ENCODE results near the gene SOX8.
"Not testable (repeated sequence)": the region's sequence is repeated elsewhere in the genome, so short reads cannot be mapped to it uniquely, and the experiment has no call there.

SOX8 gene

GRCh38 chr16:981695-982144, at the start of gene SOX8:
SOX8 (plus strand) TSS chr16:981770; CDS start chr16:981923, 153 bp downstream.
- DNase-seq (ENCODE audit: low read depth in 2 of 2, low spot score in 1 of 2): no peak

DNA sequence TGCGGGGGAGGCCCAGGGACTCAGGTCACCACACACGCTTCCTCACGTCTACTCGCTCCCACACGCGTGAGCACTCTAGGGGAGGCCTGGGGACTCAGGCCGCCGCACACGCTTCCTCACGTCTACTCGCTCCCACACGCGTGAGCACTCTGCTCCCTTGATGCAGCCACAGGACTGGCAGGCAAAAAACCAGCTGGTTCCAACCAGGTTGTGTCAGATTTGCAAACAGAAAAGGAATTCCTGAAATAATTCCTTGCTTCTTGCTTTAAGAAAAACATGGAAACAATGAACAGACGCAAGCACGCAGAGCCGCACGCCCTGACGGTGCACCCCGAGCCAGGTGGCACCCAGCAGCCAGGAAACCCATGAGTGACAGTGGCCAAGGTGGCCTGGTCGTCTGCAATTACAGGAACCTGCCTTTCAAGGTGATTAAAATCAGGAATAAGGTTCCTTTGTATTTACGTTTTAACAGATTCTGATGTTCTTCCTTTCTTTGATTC, 48.7 kb upstream of the SOX8 start:
- no peak for DNase-seq (ENCODE audit: low read depth in 2 of 2, low spot score in 1 of 2)

DNA sequence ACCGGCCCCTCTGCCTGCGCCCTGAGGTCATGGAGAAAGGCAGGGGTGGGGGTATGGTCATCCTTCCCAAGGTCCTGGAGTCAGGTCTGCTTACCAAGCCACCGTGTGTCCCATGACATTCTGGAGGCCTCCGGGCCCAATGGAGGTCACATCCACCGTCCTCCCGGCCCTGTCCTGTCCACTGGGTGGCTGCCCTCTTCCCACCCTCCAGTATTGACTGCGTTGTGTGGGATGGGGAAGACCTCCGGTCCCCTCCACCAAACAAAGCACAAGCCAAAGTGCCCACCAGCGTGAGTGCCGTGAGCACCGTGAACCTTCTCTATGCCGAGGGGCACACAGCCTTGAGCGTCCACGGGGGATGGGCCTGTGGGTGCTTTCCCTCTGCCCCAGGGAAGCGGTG, 48.0 kb upstream of the SOX8 start:
- DNase-seq (ENCODE audit: low read depth in 2 of 2, low spot score in 1 of 2): no peak

- DNase-seq (ENCODE audit: low read depth in 2 of 2, low spot score in 1 of 2): no peak
Measured at GRCh38 chr16:934178-934577, 47.4 kb upstream of the SOX8 start.

DNA sequence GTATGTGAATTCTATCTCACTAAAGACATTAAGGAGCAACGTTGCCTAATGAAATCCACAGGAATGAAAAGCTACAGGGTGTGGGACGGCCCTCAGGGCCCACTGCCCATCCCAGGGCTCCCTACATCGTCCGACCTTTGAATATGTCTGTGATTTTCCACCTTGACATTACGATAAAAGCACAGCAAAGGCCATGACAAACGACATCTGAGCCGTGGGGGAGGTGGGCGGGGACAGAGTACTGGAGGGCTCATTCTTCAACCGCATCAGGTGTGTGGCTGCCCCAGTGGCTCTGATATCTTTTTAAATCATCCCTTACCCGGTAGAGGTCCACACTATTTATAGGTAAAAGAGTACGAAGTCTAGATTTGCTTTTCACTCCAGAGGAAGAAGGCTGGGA, 45.9 kb upstream of the SOX8 start:
- no peak for DNase-seq (ENCODE audit: low read depth in 2 of 2, low spot score in 1 of 2)

DNA sequence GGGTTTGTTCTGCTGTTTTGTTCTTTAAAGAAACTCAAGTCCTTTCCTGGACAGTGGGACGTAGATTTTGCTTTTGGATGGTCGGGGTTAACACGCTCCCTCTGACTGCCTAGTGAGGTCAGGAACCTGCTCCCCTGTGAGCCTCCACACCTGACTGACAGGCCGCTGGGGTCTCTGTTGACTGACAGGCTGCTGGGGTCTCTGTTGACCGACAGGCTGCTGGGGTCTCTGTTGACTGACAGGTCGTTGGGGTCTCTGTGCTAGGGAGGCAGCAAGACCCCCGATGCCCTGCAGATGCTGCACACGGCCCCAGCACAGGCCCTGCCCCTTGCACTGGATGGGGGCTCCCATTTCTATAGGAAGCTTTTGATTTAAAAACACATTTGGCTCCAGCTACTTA, 44.3 kb upstream of the SOX8 start:
- no peak for DNase-seq (ENCODE audit: low read depth in 2 of 2, low spot score in 1 of 2)

DNA sequence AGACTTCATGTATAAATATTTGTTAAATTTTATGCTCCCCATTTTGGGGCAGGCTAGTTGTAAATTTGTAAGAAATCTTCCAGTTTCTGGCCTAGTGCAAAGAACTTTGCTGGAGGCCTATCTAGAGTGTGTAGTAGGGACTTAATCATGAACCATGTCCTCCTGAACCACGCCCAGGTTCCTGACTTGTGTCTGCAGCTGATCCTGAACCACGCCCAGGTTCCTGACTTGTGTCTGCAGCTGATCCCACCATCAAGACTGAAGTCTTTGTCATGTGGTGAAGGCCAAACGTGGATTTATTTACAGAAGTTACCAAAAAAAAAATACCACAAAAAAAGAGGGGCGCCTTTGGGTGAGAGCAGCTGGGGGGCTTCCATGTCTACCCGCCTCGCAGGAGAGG, 43.8 kb upstream of the SOX8 start:
- no peak for DNase-seq (ENCODE audit: low read depth in 2 of 2, low spot score in 1 of 2)

DNA sequence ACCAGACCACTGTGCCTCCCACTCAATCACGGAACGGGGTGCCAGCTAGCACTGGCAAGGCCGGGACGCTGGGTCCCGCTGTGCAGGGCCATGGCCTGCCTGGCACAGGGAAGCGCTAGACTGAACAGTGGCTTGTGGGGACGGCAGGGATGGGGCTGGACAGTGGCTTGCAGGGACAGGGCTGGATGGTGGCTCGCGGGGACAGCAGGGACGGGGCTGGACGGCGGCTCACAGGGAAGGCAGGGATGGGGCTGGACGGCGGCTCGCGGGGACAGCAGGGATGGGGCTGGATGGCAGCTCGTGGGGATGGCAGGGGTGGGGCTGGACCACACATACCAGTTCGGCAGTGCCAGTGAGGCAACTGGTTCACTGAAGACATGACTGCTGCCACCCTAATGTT, 43.4 kb upstream of the SOX8 start:
- DNase-seq (ENCODE audit: low read depth in 2 of 2, low spot score in 1 of 2): no peak

- no peak for DNase-seq (ENCODE audit: low read depth in 2 of 2, low spot score in 1 of 2)
Measured at GRCh38 chr16:938752-939151, 42.8 kb upstream of the SOX8 start.

DNA sequence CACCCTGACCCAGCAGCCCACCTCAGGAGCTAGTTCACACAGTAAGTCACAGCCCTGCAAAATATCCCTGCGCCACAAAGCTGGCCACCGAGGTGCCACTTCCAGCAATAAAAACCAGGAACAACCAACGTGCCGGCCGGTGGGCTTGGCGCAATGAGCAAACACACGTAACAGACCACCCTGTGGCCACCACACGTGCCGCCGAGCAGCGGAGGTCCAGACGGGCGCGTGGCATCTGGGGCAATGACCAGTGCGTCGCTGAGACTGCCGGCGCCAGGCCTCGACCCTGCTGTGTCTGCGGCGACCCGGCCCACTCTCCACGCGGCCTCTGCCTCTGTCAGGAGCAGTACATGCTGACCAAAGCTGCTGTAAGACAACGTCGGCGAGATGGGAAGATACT, 42.3 kb upstream of the SOX8 start:
- DNase-seq (ENCODE audit: low read depth in 2 of 2, low spot score in 1 of 2): no peak

DNA sequence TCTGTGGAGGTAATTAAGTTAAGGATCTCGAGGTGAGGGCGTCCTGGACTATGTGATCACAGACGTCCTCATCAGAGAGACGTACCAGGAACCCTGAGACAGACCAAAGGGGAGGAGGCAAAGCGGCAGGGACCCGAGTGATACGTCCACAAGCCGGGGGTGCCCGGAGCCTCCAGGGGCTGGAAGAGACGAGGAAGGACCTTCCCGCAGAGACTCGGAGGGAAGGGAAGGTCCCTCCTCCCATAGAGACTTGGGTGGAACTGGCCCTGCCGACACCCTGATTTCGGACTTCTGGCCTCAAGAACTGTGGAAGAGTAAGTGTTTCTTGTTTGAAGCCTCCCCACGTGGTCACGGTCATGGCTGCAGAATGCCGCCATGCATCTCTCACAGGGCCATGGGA, 41.6 kb upstream of the SOX8 start:
- DNase-seq (ENCODE audit: low read depth in 2 of 2, low spot score in 1 of 2): no peak

DNA sequence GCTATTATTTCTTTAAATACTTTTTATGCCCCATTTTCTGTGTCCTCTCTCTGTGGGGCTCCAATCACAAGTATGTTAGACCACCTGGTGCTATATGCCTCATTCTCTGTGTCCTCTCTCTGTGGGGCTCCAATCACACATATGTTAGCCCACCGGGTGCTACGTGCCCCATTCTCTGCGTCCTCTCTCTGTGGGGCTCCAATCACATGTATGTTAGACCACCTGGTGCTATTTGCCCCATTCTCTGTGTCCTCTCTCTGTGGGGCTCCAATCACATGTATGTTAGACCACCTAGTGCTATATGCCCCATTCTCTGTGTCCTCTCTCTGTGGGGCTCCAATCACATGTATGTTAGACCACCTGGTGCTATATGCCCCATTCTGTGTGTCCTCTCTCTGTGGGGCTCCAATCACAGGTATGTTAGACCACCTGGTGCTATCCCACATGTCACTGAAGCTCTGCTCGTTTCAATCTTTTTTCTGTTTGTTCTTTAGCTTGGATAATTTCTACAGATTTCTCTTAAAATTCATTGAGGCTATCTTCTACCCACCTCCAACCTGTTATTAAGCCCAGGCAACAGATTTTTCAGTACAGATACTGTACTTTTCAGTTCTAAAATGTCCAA, 39.0 kb upstream of the SOX8 start:
- DNase-seq (ENCODE audit: low read depth in 2 of 2, low spot score in 1 of 2): no peak

- DNase-seq (ENCODE audit: low read depth in 2 of 2, low spot score in 1 of 2): no peak
Measured at GRCh38 chr16:943971-944370, 37.6 kb upstream of the SOX8 start.

- no peak for DNase-seq (ENCODE audit: low read depth in 2 of 2, low spot score in 1 of 2)
Measured at GRCh38 chr16:945271-946047, 36.1 kb upstream of the SOX8 start.

DNA sequence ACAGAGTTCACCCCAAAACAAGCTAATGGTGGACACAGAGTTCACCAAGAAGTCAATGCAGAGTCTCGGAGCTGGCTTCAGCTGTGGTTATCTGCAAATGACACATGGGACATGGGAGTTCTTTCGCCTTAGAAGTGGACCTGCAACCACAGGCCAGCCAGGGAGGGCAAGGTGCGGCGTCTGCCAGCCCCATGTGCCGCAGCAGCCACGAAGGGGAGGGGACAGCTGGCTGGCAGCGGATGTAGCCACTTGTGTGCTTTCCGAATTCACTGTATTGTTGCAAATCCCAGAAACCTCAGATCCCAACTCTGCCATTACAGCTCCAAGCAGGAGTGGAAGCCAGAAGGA, 35.5 kb upstream of the SOX8 start:
- DNase-seq (ENCODE audit: low read depth in 2 of 2, low spot score in 1 of 2): no peak

DNA sequence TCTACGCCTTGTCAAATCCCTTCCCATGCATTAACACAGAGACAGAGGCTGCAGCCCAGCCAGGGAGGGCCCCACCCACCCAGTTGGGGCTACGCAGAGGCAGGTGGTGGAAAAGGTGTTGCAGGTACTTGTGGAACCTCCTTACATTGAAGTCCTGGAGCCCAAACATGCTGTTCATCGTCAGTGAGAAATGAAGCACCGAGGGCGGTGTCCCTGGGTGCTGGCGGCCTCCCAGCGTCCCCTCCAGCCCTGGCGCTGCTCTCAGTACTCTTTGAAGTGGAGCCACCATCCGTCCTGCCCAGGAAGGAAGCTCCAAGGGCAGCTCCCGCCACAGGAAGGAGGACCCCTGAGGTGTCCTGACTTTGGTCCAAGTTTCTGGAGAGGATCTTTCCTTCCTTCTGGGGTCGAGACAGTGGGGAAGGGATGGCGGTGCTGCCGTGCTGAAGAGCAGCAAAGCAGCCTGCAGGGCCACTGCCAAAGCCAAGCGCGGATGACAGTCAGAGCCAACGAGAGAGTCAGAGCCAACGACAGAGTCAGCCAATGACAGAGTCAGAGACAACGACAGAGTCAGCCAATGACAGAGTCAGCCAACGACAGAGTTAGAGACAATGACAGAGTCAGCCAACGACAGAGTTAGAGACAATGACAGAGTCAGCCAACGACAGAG, 34.2 kb upstream of the SOX8 start:
- no peak for DNase-seq (ENCODE audit: low read depth in 2 of 2, low spot score in 1 of 2)

GRCh38 chr16:947922-948303, 33.7 kb upstream of the SOX8 start:
- not testable (repeated sequence) for DNase-seq (ENCODE audit: low read depth in 2 of 2, low spot score in 1 of 2)

DNA sequence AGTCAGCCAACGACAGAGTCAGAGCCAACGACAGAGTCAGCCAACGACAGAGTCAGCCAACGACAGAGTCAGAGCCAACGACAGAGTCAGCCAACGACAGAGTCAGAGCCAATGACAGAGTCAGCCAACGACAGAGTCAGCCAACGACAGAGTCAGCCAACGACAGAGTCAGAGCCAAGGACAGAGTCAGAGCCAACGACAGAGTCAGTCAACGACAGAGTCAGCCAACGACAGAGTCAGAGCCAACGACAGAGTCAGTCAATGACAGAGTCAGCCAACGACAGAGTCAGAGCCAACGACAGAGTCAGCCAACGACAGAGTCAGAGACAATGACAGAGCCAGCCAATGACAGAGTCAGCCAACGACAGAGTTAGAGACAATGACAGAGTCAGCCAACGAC, 32.8 kb upstream of the SOX8 start:
- DNase-seq (ENCODE audit: low read depth in 2 of 2, low spot score in 1 of 2): not testable (repeated sequence)

- not testable (repeated sequence) for DNase-seq (ENCODE audit: low read depth in 2 of 2, low spot score in 1 of 2)
Measured at GRCh38 chr16:950733-951573, 30.6 kb upstream of the SOX8 start.

GRCh38 chr16:951660-952301, 29.8 kb upstream of the SOX8 start:
- DNase-seq (ENCODE audit: low read depth in 2 of 2, low spot score in 1 of 2): no peak

- no peak for DNase-seq (ENCODE audit: low read depth in 2 of 2, low spot score in 1 of 2)
Measured at GRCh38 chr16:952321-952720, 29.2 kb upstream of the SOX8 start.

Data from stimulated activated CD8-positive, alpha-beta memory T cell treated with anti-CD3 and anti-CD28 coated beads, Interleukin-4, amount 100 ng/mL, for 1 hour (primary cell).